T-cell (primary cell): Measurements from ENCODE around the gene FAM111B. TPM values are rescaled to one million over a fixed set of nuclear protein-coding genes. Genes with fewer than 3 reads are reported as not detected.
A peak's percentile ranks its signal among the peaks of the same experiment; 100 is the strongest.
"Not testable (repeated sequence)": the region's sequence is repeated elsewhere in the genome, so short reads cannot be mapped to it uniquely, and the experiment has no call there.

Experiments
- ATAC-seq, 4 experiments: fragments of 200-7000 bp in 3 of 4; fragments of 150-1000 bp in 1 of 4; cut with Tn5 transposase; replicated peaks in 1 of 4; 1 replicate in 3 of 4; 2 replicates in 1 of 4; pipeline ENCODE4 v1.10.0; 2021; ENCODE audit warnings: moderate library complexity in 3 of 4, mild to moderate bottlenecking in 2 of 4, moderate number of reproducible peaks in 1 of 4
- CTCF ChIA-PET, 2 donors: fragments of 300-600 bp; sonication (Branson Sonifier 250); formaldehyde crosslinking; loops; one replicate each; lab custom pipeline; 2022; ENCODE audit warnings: antibody characterized with exemption in 2 of 2; lab: Charles Lee
- POLR2A ChIA-PET, 2 donors: fragments of 300-600 bp; sonication (Branson Sonifier 250); formaldehyde crosslinking; loops; one replicate each; lab custom pipeline; 2022; ENCODE audit warnings: antibody characterized with exemption in 2 of 2; lab: Charles Lee
- DNase-seq, 35 experiments: peaks; one replicate each; pipeline versions ENCODE4 v3.0.0 to v3.0.0-alpha.2; 2013 to 2023
- H3K27ac ChIP-seq: one replicate; pipeline ENCODE4 v1.5.1; 2013; ENCODE audit warnings: low read length
- H3K27me3 ChIP-seq, 2 experiments: replicated peaks in 1 of 2; 1 replicate in 1 of 2; 2 replicates in 1 of 2; pipeline versions ENCODE4 v1.6.1 to v1.7.0; 2013; ENCODE audit warnings: low read length in 1 of 2, mixed read lengths in 1 of 2; ENCODE audit not compliant: control insufficient read depth in 2 of 2, insufficient read depth in 2 of 2; ENCODE audit errors: extremely low read depth in 1 of 2
- H3K36me3 ChIP-seq, 2 donors: 1 replicate in 1 of 2; 2 replicates in 1 of 2; pipeline versions ENCODE4 v1.6.1 to v1.7.0; 2013; ENCODE audit warnings: low read length in 1 of 2; ENCODE audit not compliant: control insufficient read depth in 2 of 2, insufficient read depth in 1 of 2; ENCODE audit errors: extremely low read depth in 1 of 2
- H3K4me1 ChIP-seq, 2 experiments: 1 replicate in 1 of 2; 2 replicates in 1 of 2; pipeline versions ENCODE4 v1.6.1 to v1.7.0; 2013; ENCODE audit warnings: low read length in 2 of 2, mixed read lengths in 1 of 2; ENCODE audit not compliant: insufficient read depth in 2 of 2, control insufficient read depth in 1 of 2; ENCODE audit errors: extremely low read depth in 1 of 2
- H3K4me3 ChIP-seq, 2 donors: 1 replicate in 1 of 2; 2 replicates in 1 of 2; pipeline versions ENCODE4 v1.5.1 to v1.7.0; 2013; ENCODE audit warnings: mild to moderate bottlenecking in 2 of 2, low read length in 1 of 2, moderate library complexity in 1 of 2; ENCODE audit not compliant: control insufficient read depth in 1 of 2; ENCODE audit errors: extremely low read depth in 1 of 2
- H3K9me3 ChIP-seq: 2 replicates; pipeline ENCODE4 v1.7.0; 2013
- H3K27ac Mint-ChIP-seq, 2 donors: one replicate each; pipeline ENCODE4 v1.8.0; 2020 to 2021; ENCODE audit warnings: mild to moderate bottlenecking in 2 of 2, mixed read lengths in 2 of 2
- H3K27me3 Mint-ChIP-seq, 2 donors: one replicate each; pipeline ENCODE4 v1.8.0; 2021 to 2022; ENCODE audit warnings: mixed read lengths in 2 of 2
- H3K36me3 Mint-ChIP-seq: one replicate; pipeline ENCODE4 v1.8.0; 2021; ENCODE audit warnings: mixed read lengths
- H3K4me1 Mint-ChIP-seq, 3 donors: one replicate each; pipeline ENCODE4 v1.8.0; 2020 to 2022; ENCODE audit warnings: mixed read lengths in 3 of 3, mild to moderate bottlenecking in 1 of 3
- H3K4me3 Mint-ChIP-seq, 3 donors: one replicate each; pipeline ENCODE4 v1.8.0; 2020 to 2022; ENCODE audit warnings: mild to moderate bottlenecking in 3 of 3, mixed read lengths in 3 of 3, moderate library complexity in 3 of 3
- H3K9me3 Mint-ChIP-seq, 3 donors: one replicate each; pipeline ENCODE4 v1.8.0; 2020 to 2022; ENCODE audit warnings: mixed read lengths in 3 of 3
- WGBS: methylation state at CpG from one replicate; pipeline ENCODE4 v1.1.5; 2013; ENCODE audit warnings: missing lambda C conversion rate; ENCODE audit not compliant: insufficient coverage; 5-methylcytosine and 5-hydroxymethylcytosine counted together
- total RNA-seq, 35 experiments: library from RNA in 6 of 35; stranded (reverse) in 6 of 35; fragments of 120-200 nt in 1 of 35; gene quantifications; one replicate each; pipeline versions ENCODE4 v1.2.1 to v1.2.4 and lab custom pipeline; 2013 to 2026

The FAM111B gene
- total RNA-seq, 5 donors from 2014 or later (not counting 1 experiment from before 2014, with no cell fraction given): 1.2 to 3.8 (median 1.3) TPM

DNA sequence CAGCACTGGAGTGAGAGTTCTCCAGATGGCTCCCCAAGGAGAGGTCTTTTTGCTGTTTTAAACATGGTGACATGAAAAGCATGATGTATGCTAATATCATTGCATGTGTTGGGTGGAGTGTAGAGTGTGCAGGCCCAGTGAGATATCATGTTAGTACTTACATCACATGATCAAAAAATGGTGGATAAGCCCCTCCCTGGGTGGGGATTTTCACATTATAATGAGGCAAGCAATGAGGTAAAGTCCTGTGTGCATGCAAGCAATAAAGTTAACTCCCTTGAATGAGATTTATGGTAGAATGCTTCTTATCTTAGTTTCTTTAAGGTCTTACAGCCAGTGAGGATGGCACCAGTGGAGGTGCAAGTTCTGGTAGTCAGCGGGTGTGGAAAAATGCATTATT lies 8.5 kb downstream of the FAM111B start:
- Mint-ChIP-seq H3K9me3 (peaks cover 0 to 16% (median 7%) of the 10 kb centered on the region in 3 donors), H3K4me1 (peaks cover 0 to 2% (median 0%) of the 10 kb centered on the region in 3 donors), H3K27me3 (peaks cover 0 to 4% of the 10 kb centered on the region in 2 donors), H3K4me3 (no peak overlapping the region), H3K27ac (no peak overlapping the region), H3K36me3 (peaks cover 11% of the 10 kb centered on the region)
- H3K4me1 ChIP-seq: no peaks in the 10 kb centered on the region
- peaks cover 0 to 5% of the 10 kb centered on the region in 2 donors for H3K36me3 ChIP-seq
- ChIA-PET POLR2A (no interaction called here), CTCF (no interaction called here)
- H3K27me3 ChIP-seq: no peaks in the 10 kb centered on the region
- ATAC-seq (no peak), DNase-seq (no peak)
- no peak overlapping the region for H3K27ac ChIP-seq
- no CpG with 5 or more reads among the region's 1 CpG for WGBS
- H3K4me3 ChIP-seq: no peak overlapping the region
- peaks cover 5% of the 10 kb centered on the region for H3K9me3 ChIP-seq

DNA sequence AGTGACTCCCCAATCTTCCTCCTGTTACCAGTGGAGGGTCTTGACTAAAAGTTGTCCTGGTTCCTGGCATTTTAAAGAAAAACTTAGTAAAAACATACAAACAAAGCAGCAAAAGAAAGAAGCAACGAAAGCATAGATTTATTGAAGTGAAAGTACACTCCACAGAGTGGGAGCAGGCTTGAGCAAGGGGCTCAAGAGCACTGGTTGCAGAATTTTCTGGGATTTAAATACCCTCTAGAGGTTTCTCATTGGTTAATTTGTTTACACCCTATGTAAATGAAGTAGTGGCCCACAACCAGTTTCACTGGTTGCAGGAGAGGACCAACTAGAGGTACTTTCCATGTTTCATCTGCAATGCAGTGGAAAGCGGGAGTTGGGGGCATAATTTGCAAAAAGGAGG lies 10.7 kb downstream of the FAM111B start:
- peaks cover 0 to 16% (median 7%) of the 10 kb centered on the region in 3 donors for H3K9me3 Mint-ChIP-seq
- H3K27me3 Mint-ChIP-seq: peaks cover 0 to 4% of the 10 kb centered on the region in 2 donors
- no peaks in the 10 kb centered on the region for H3K4me1 ChIP-seq
- H3K4me1 Mint-ChIP-seq: peaks cover 0 to 2% (median 0%) of the 10 kb centered on the region in 3 donors
- H3K36me3 Mint-ChIP-seq: peaks cover 11% of the 10 kb centered on the region
- CTCF ChIA-PET: no interaction called here
- peaks cover 0 to 5% of the 10 kb centered on the region in 2 donors for H3K36me3 ChIP-seq
- H3K27me3 ChIP-seq: no peaks in the 10 kb centered on the region
- peaks cover 5% of the 10 kb centered on the region for H3K9me3 ChIP-seq
- no peak overlapping the region for H3K4me3 ChIP-seq
- H3K27ac Mint-ChIP-seq: no peak overlapping the region
- POLR2A ChIA-PET: no interaction called here
- ATAC-seq (no peak), DNase-seq (no peak)
- H3K27ac ChIP-seq: no peak overlapping the region
- no peak overlapping the region for H3K4me3 Mint-ChIP-seq
- WGBS: no CpG with 5 or more reads among the region's 2 CpGs

DNA sequence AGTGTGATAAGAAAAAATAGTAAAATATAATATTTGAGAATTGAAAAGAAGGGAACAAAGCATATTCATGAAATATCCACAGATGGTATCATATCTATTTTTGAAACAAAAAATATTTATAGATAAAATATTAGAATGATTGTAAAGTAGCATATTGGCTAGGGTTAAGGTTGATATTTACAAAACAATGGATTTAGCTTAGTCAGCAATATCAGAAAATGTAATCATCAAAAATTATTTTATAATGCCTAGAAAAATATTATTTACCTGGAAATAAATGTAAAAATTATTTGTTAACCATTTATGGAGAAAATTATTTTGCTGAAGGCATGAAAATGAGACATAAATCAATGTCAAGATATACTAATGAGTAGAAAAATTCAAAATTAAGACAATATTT lies 12.8 kb downstream of the FAM111B start:
- no peak overlapping the region for H3K4me3 ChIP-seq
- H3K36me3 ChIP-seq: peaks cover 0 to 5% of the 10 kb centered on the region in 2 donors
- Mint-ChIP-seq H3K27me3 (no peaks in the 10 kb centered on the region), H3K4me3 (no peak overlapping the region), H3K36me3 (peaks cover 11% of the 10 kb centered on the region), H3K4me1 (no peaks in the 10 kb centered on the region), H3K9me3 (peaks cover 0 to 16% (median 7%) of the 10 kb centered on the region in 3 donors), H3K27ac (no peak overlapping the region)
- ChIA-PET POLR2A (no interaction called here), CTCF (no interaction called here)
- no peaks in the 10 kb centered on the region for H3K4me1 ChIP-seq
- no peaks in the 10 kb centered on the region for H3K27me3 ChIP-seq
- ATAC-seq (no peak), DNase-seq (no peak)
- H3K27ac ChIP-seq: no peak overlapping the region
- peaks cover 5% of the 10 kb centered on the region for H3K9me3 ChIP-seq

DNA sequence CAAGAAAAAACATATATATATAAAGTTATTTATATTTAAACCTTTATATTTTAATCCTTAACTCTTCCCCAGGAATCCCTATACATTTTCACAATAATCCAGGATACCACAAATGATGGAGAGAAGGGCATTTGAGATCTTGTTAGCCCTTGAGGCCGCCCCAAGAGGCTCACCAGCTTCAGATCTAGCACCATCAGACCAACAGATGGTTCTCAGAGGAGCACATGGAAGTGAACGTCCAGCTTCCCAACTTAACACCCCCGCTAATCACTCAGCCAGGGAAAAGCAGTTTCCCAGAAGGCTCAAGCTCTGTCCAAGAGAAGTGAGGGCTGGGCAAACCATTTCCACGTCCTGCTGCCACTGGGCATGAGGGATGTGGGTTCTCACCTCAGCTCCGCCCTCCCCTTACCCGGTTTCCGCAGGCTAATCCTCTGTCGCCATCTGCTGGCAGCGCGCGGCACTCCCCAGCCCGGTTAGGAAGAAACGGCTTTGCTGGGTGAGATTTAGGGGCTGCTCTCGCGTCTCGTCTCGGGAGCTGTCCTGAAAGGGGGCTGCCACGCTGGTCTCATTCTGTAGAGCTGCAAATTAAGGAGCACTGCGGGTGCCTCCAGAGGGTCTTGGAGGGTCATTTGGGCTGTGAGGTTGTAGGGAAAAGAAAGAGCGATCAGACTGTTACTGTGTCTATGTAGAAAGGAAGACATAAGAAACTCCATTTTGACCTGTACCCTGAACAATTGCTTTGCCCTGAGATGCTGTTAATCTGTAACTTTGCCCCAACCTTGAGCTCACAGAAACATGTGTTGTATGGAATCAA lies 28.8 kb downstream of the FAM111B start:
- Histone ChIP-seq H3K27ac (peak overlapping the region; percentile 34), H3K9me3 (no peaks in the 10 kb centered on the region), H3K27me3 (no peaks in the 10 kb centered on the region), H3K36me3 (peaks cover 6 to 34% of the 10 kb centered on the region in 2 donors), H3K4me1 (peaks cover 2 to 8% of the 10 kb centered on the region in 2 experiments), H3K4me3 (no peak overlapping the region)
- H3K27ac Mint-ChIP-seq: peak overlapping the region in 1 of 2 donors; percentile 75
- peak; percentile 100 for ATAC-seq
- peaks cover 0 to 4% (median 0%) of the 10 kb centered on the region in 3 donors for H3K9me3 Mint-ChIP-seq
- 12% methylated on average over 13 of the region's 20 CpGs for WGBS
- H3K4me3 Mint-ChIP-seq: peak overlapping the region in 1 of 3 donors; percentile 41
- H3K27me3 Mint-ChIP-seq: no peaks in the 10 kb centered on the region
- POLR2A ChIA-PET: no interaction called here
- peaks cover 51% of the 10 kb centered on the region for H3K36me3 Mint-ChIP-seq
- CTCF ChIA-PET: interaction anchor here (0.6 to 1.9 kb wide), 39 partner anchors 9 to 1335 kb away, joined by 3 to 20 read pairs (median 4); partner anchors contain the start of genes DTX4 (in 1 of the 2) and FAM111B (in 1 of the 2)
- peaks cover 9 to 12% (median 9%) of the 10 kb centered on the region in 3 donors for H3K4me1 Mint-ChIP-seq
- DNase-seq: peak; percentile 65 to 92 (median 85)

DNA sequence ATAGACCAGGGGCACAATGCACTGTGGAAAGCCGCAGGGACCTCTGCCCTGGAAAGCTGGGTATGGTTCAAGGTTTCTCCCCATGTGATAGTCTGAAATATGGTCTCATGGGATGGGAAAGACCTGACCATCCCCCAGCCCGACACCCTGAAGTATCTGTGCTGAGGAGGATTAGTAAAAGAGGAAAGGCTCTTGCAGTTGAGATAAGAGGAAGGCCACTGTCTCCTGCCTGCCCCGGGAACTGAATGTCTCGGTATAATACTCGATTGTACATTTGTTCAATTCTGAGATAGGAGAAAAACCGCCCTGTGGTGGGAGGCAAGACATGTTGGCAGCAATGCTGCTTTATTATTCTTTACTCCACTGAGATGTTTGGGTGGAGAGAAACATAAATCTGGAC lies 29.5 kb downstream of the FAM111B start:
- 96% methylated on average over 4 of the region's 6 CpGs for WGBS
- H3K9me3 Mint-ChIP-seq, H3K4me1 ChIP-seq, H3K27ac ChIP-seq, H3K27ac Mint-ChIP-seq, POLR2A ChIA-PET, DNase-seq, H3K27me3 ChIP-seq, ATAC-seq, H3K4me3 Mint-ChIP-seq, H3K4me3 ChIP-seq, H3K9me3 ChIP-seq, H3K27me3 Mint-ChIP-seq: not testable (repeated sequence)
- Mint-ChIP-seq H3K36me3 (peaks cover 44% of the 10 kb centered on the region), H3K4me1 (peaks cover 16 to 19% (median 16%) of the 10 kb centered on the region in 3 donors)
- H3K36me3 ChIP-seq: peaks cover 4 to 34% of the 10 kb centered on the region in 2 donors
- CTCF ChIA-PET: interaction anchor here (0.6 to 1.6 kb wide), 20 partner anchors 8 to 484 kb away, joined by 3 to 20 read pairs (median 5); partner anchors contain the start of genes DTX4 (in 1 of the 2) and FAM111B (in 1 of the 2)

DNA sequence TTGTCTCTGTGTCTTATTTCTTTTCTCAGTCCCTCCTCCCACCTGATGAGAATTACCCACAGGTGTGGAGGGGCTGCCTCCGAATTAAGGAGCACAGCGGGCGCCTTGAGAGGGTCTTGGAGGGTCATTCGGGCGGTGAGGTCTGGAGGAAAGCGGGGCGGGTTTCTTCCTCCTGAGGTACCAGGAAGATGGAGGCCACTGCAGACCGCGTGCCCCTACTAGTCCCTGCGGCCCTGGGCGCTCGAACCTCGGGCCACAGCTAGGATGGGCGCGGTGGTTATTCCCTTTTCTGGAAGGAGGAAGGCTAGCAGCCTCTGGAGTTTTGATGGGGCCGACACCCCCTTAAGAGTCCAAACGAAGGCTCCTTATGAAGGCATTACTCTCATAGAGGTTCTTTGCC lies 30.2 kb downstream of the FAM111B start:
- WGBS: 95% methylated on average over 11 of the region's 17 CpGs
- Mint-ChIP-seq H3K9me3 (no peaks in the 10 kb centered on the region), H3K4me1 (peaks cover 22 to 26% (median 23%) of the 10 kb centered on the region in 3 donors), H3K27ac (no peak overlapping the region), H3K4me3 (no peak overlapping the region), H3K27me3 (no peaks in the 10 kb centered on the region), H3K36me3 (peaks cover 38% of the 10 kb centered on the region)
- H3K4me1 ChIP-seq: peaks cover 7 to 8% of the 10 kb centered on the region in 2 experiments
- no peak for ATAC-seq
- H3K4me3 ChIP-seq: no peak overlapping the region
- H3K27ac ChIP-seq: no peak overlapping the region
- ChIA-PET CTCF (interaction anchor here in 1 of 2 donors (1.0 kb wide), 1 partner anchor 79 kb away, joined by 3 read pairs; no protein-coding TSS in a partner anchor), POLR2A (no interaction called here)
- H3K27me3 ChIP-seq: no peaks in the 10 kb centered on the region
- H3K9me3 ChIP-seq: no peaks in the 10 kb centered on the region
- peaks cover 0 to 28% of the 10 kb centered on the region in 2 donors for H3K36me3 ChIP-seq
- DNase-seq: no peak
